B cell (primary cell): ENCODE data around the gene GLRX. TPM values are rescaled to one million over a fixed set of nuclear protein-coding genes. Genes with fewer than 3 reads are reported as not detected.

ENCODE experiments used
- ATAC-seq: fragments of 200-7000 bp; cut with Tn5 transposase; one replicate; pipeline ENCODE4 v1.10.0; 2021; ENCODE audit warnings: low read depth, mild to moderate bottlenecking, moderate number of reproducible peaks, moderate library complexity
- CTCF ChIA-PET: fragments of 350-600 bp; sonication (Branson Sonifier 250); formaldehyde crosslinking; loops from one replicate; lab custom pipeline; 2021; ENCODE audit warnings: antibody characterized with exemption, inconsistent platforms; lab: Charles Lee
- POLR2A ChIA-PET: fragments of 350-600 bp; sonication (Branson Sonifier 250); formaldehyde crosslinking; loops from one replicate; lab custom pipeline; 2021; ENCODE audit warnings: antibody characterized with exemption; lab: Charles Lee
- DNase-seq: peaks from one replicate; pipeline ENCODE4 v3.0.0; 2013
- H2AFZ ChIP-seq: 2 replicates; pipeline ENCODE4 v1.6.1; 2012; ENCODE audit warnings: mild to moderate bottlenecking, low read depth, low read length; ENCODE audit not compliant: insufficient read depth, poor library complexity, severe bottlenecking
- H3K27ac ChIP-seq, 2 donors: 1 replicate in 1 of 2; 2 replicates in 1 of 2; pipeline ENCODE4 v1.5.1; 2012 to 2013; ENCODE audit warnings: low read length in 2 of 2, mild to moderate bottlenecking in 2 of 2, moderate library complexity in 1 of 2
- H3K27me3 ChIP-seq, 4 experiments: fragments of 200-600 bp in 1 of 4; sonication (generic) in 1 of 4; replicated peaks in 1 of 4; 1 replicate in 2 of 4; 2 replicates in 2 of 4; pipeline versions ENCODE4 v1.6.1 to v1.7.0; 2013 to 2016; ENCODE audit warnings: low read length in 3 of 4, mild to moderate bottlenecking in 2 of 4, mixed read lengths in 1 of 4, moderate library complexity in 1 of 4; ENCODE audit not compliant: insufficient read depth in 4 of 4, control insufficient read depth in 3 of 4; ENCODE audit errors: control extremely low read depth in 1 of 4
- H3K36me3 ChIP-seq, 2 experiments: replicated peaks in 1 of 2; 1 replicate in 1 of 2; 2 replicates in 1 of 2; pipeline versions ENCODE4 v1.6.1 to v1.7.1; 2013; ENCODE audit warnings: low read length in 1 of 2; ENCODE audit not compliant: insufficient read depth in 2 of 2, control insufficient read depth in 1 of 2; ENCODE audit errors: control extremely low read depth in 1 of 2, extremely low read depth in 1 of 2
- H3K4me1 ChIP-seq, 2 donors: fragments of 200-600 bp in 1 of 2; sonication (generic) in 1 of 2; 1 replicate in 1 of 2; 2 replicates in 1 of 2; pipeline versions ENCODE4 v1.5.1 to v1.6.1; 2013 to 2017; ENCODE audit warnings: low read length in 2 of 2; ENCODE audit not compliant: control insufficient read depth in 2 of 2, insufficient read depth in 2 of 2
- H3K4me2 ChIP-seq: replicated peaks from 2 replicates; pipeline ENCODE3; 2012; ENCODE audit warnings: mild to moderate bottlenecking, low read depth, low read length; ENCODE audit not compliant: poor library complexity, severe bottlenecking
- H3K4me3 ChIP-seq, 5 experiments: fragments of 200-600 bp in 1 of 5; sonication (generic) in 1 of 5; 1 replicate in 3 of 5; 2 replicates in 2 of 5; pipeline versions ENCODE4 v1.5.1 to v1.7.0; 2011 to 2016; ENCODE audit warnings: low read length in 4 of 5, mild to moderate bottlenecking in 4 of 5, low read depth in 2 of 5, control low read depth in 1 of 5, moderate library complexity in 1 of 5; ENCODE audit not compliant: insufficient read depth in 1 of 5; ENCODE audit errors: control extremely low read depth in 1 of 5, extremely low read depth in 1 of 5
- H3K79me2 ChIP-seq: fragments of 200-600 bp; sonication (generic); one replicate; pipeline ENCODE4 v1.6.0; 2016; ENCODE audit warnings: low read length; ENCODE audit not compliant: control insufficient read depth, insufficient read depth
- H3K9ac ChIP-seq: fragments of 200-600 bp; sonication (generic); 2 replicates; pipeline ENCODE4 v1.6.1; 2017; ENCODE audit warnings: mild to moderate bottlenecking, low read length, moderate library complexity
- H3K9me3 ChIP-seq, 3 donors: one replicate each; pipeline versions ENCODE4 v1.6.1 to v1.7.1; 2013; ENCODE audit warnings: low read length in 2 of 3; ENCODE audit not compliant: control insufficient read depth in 2 of 3, insufficient read depth in 1 of 3; ENCODE audit errors: control extremely low read depth in 1 of 3
- H4K20me1 ChIP-seq: 2 replicates; pipeline ENCODE4 v1.6.0; 2012; ENCODE audit warnings: mild to moderate bottlenecking, low read length; ENCODE audit not compliant: insufficient read depth, control insufficient read depth, poor library complexity, severe bottlenecking
- H3K27ac Mint-ChIP-seq: one replicate; pipeline ENCODE4 v1.8.0; 2021; ENCODE audit warnings: mixed read lengths
- H3K27me3 Mint-ChIP-seq: one replicate; pipeline ENCODE4 v1.8.0; 2021; ENCODE audit warnings: mixed read lengths
- H3K4me1 Mint-ChIP-seq: one replicate; pipeline ENCODE4 v1.8.0; 2021; ENCODE audit warnings: mixed read lengths
- H3K4me3 Mint-ChIP-seq: one replicate; pipeline ENCODE4 v1.8.0; 2021; ENCODE audit warnings: mixed read lengths
- H3K9me3 Mint-ChIP-seq: one replicate; pipeline ENCODE4 v1.8.0; 2022; ENCODE audit warnings: mixed read lengths; ENCODE audit not compliant: insufficient read depth
- EZH2 ChIP-seq: IDR thresholded peaks from 2 replicates; pipeline ENCODE4 v1.6.1; 2012; ENCODE audit warnings: borderline replicate concordance, low read depth, mild to moderate bottlenecking, moderate library complexity, low read length; ENCODE audit not compliant: insufficient read depth, poor library complexity, severe bottlenecking
- WGBS: methylation state at CpG from one replicate; pipeline ENCODE4 v1.1.5; 2013; ENCODE audit warnings: missing lambda C conversion rate; ENCODE audit not compliant: insufficient coverage; 5-methylcytosine and 5-hydroxymethylcytosine counted together
- intact Hi-C: fragments of 100-400 bp; cut with micrococcal nuclease; formaldehyde crosslinking; loops from one replicate; pipeline ENCODE4 v1.10.0; 2022
- polyA plus RNA-seq: library from polyadenylated mRNA; depleted of rRNA; stranded (reverse); fragments of >200 nt; gene quantifications from 2 replicates; pipeline ENCODE4 v1.2.3, GENCODE V29; 2012
- total RNA-seq, 2 donors: library from RNA; stranded (reverse); fragments of 120-200 nt in 1 of 2; gene quantifications; 1 replicate in 1 of 2; 2 replicates in 1 of 2; pipeline versions ENCODE4 v1.2.3 to v1.2.4, GENCODE V29; 2013 to 2022
- TF ChIP-seq, protein P1 (sequence below): fragments of 200-600 bp; IDR thresholded peaks from one replicate; pipeline ENCODE4 v1.8.0; 2022; ENCODE audit warnings: antibody characterized with exemption, mild to moderate bottlenecking

GLRX gene
- total and polyA plus RNA-seq, 2 donors (not counting 1 experiment from before 2014, with no cell fraction given) = 44.6 to 54.8 TPM

DNA sequence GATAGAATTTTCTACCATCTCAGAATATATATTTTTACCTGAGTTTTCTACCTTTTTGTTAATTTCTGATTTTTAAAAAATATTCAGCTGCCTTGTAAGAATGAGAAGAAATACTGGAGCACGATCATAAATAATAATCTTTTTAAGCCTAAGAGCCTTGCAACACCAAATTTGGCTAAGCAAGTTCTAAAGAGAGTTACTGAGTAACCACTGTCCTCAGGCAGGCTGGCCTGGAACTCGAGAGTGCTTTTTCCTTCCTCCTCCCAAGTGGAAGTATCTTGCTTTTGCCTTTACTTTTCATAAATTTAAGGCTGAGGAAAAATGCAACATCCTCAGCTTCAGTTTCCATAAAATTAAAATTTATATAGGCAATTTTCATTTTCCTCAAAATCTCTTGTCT lies 21.0 kb downstream of the GLRX start:
- no peak overlapping the region for H3K9ac ChIP-seq
- Mint-ChIP-seq H3K27ac (no peak overlapping the region), H3K4me1 (no peaks in the 10 kb centered on the region), H3K27me3 (no peaks in the 10 kb centered on the region), H3K9me3 (peaks cover 3% of the 10 kb centered on the region), H3K4me3 (no peak overlapping the region)
- ChIA-PET POLR2A (no interaction called here), CTCF (interaction anchor here (1.0 to 4.9 kb wide), 2 partner anchors 16 to 20 kb away, joined by 3 to 27 read pairs; no protein-coding TSS in a partner anchor)
- WGBS = no CpG with 5 or more reads among the region's 2 CpGs
- H2AFZ ChIP-seq = no peak overlapping the region
- H3K36me3 ChIP-seq = no peaks in the 10 kb centered on the region
- no peaks in the 10 kb centered on the region for H3K27me3 ChIP-seq
- H3K9me3 ChIP-seq = no peaks in the 10 kb centered on the region
- H3K4me2 ChIP-seq = no peak overlapping the region
- ATAC-seq (no peak), DNase-seq (no peak)
- no peak overlapping the region for H3K4me3 ChIP-seq
- no peak overlapping the region for H3K27ac ChIP-seq
- TF ChIP-seq, protein P1, sequence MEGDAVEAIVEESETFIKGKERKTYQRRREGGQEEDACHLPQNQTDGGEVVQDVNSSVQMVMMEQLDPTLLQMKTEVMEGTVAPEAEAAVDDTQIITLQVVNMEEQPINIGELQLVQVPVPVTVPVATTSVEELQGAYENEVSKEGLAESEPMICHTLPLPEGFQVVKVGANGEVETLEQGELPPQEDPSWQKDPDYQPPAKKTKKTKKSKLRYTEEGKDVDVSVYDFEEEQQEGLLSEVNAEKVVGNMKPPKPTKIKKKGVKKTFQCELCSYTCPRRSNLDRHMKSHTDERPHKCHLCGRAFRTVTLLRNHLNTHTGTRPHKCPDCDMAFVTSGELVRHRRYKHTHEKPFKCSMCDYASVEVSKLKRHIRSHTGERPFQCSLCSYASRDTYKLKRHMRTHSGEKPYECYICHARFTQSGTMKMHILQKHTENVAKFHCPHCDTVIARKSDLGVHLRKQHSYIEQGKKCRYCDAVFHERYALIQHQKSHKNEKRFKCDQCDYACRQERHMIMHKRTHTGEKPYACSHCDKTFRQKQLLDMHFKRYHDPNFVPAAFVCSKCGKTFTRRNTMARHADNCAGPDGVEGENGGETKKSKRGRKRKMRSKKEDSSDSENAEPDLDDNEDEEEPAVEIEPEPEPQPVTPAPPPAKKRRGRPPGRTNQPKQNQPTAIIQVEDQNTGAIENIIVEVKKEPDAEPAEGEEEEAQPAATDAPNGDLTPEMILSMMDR = no peak
- TF ChIP-seq EZH2 = no peak
- no peaks in the 10 kb centered on the region for H3K4me1 ChIP-seq
- H3K79me2 ChIP-seq = peaks cover 10% of the 10 kb centered on the region
- intact Hi-C loops = no loop called here
- no peaks in the 10 kb centered on the region for H4K20me1 ChIP-seq

DNA sequence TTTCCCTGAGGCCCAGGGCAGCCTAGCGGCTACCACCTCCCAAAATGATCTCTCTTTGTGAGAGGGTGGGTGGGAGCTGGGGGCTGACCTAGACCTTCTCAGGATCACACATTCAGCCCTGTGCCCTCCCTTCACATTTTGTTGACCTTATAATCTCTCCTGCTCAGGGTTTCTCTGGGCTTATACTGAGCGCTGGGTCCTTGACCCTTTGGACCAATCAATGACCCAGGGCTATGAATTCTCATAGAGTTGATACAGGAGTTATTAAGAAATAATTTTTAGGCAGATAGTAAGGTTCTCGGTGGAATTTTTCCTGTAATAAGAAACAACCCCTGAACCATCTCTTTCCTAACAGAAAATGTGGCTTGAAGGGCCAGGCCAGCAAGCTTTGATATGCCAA lies 22.0 kb downstream of the GLRX start:
- WGBS = 80% methylated on average over 1 of the region's 3 CpGs
- Histone ChIP-seq H4K20me1 (no peaks in the 10 kb centered on the region), H3K27ac (no peak overlapping the region), H3K4me2 (no peak overlapping the region), H3K4me1 (no peaks in the 10 kb centered on the region), H3K9me3 (no peaks in the 10 kb centered on the region), H2AFZ (no peak overlapping the region), H3K79me2 (peaks cover 5% of the 10 kb centered on the region), H3K27me3 (no peaks in the 10 kb centered on the region), H3K4me3 (no peak overlapping the region), H3K9ac (no peak overlapping the region), H3K36me3 (no peaks in the 10 kb centered on the region)
- ChIA-PET CTCF (interaction anchor here (4.9 kb wide), 1 partner anchor 19 kb away, joined by 27 read pairs; no protein-coding TSS in a partner anchor), POLR2A (no interaction called here)
- H3K4me1 Mint-ChIP-seq = no peaks in the 10 kb centered on the region
- TF ChIP-seq, protein P1 = no peak
- TF ChIP-seq EZH2 = no peak
- no peaks in the 10 kb centered on the region for H3K27me3 Mint-ChIP-seq
- intact Hi-C loops = no loop called here
- H3K9me3 Mint-ChIP-seq = peaks cover 3% of the 10 kb centered on the region
- H3K4me3 Mint-ChIP-seq = no peak overlapping the region
- no peak overlapping the region for H3K27ac Mint-ChIP-seq
- DNase-seq = no peak
- no peak for ATAC-seq
